Measurements from ENCODE around the gene LAPTM5. TPM values are rescaled to one million over a fixed set of nuclear protein-coding genes. Genes with fewer than 3 reads are reported as not detected.

The LAPTM5 gene
- total and polyA plus RNA-seq, 10 of the 15 experiments (the other 5 are each of a cell fraction or from before 2014, with no cell fraction given): 24.1 to 1,034 (median 687) TPM

DNA sequence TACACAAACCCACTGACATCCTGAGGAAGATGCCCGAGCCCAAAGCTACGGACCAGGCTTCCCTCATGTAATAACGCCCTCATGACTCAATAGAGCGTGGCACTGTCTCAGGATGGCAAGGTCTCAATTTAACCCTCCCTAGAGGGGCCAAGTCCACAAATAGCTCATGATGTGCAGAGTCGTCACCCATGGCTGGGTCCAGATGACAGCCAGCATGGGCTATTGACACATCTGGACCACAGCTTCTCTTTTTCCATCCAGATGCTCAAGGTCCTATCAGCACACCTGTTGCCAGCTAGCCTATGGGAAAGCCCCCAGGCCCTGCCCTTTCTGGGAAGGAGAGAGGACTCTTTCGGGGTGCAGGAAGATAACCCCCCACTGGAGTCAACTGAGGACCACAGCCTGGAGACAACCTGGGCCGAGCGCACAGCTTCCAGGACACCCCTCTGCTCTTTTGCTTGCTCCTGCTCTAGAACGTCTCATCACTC, 2.8 kb downstream of the LAPTM5 start (continued):
- TF ChIP-seq, protein P1, sequence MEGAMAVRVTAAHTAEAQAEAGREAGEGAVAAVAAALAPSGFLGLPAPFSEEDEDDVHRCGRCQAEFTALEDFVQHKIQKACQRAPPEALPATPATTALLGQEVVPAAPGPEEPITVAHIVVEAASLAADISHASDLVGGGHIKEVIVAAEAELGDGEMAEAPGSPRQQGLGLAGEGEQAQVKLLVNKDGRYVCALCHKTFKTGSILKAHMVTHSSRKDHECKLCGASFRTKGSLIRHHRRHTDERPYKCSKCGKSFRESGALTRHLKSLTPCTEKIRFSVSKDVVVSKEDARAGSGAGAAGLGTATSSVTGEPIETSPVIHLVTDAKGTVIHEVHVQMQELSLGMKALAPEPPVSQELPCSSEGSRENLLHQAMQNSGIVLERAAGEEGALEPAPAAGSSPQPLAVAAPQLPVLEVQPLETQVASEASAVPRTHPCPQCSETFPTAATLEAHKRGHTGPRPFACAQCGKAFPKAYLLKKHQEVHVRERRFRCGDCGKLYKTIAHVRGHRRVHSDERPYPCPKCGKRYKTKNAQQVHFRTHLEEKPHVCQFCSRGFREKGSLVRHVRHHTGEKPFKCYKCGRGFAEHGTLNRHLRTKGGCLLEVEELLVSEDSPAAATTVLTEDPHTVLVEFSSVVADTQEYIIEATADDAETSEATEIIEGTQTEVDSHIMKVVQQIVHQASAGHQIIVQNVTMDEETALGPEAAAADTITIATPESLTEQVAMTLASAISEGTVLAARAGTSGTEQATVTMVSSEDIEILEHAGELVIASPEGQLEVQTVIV (IDR thresholded peaks at IDR 0.05; ENCODE audit: borderline replicate concordance, partially characterized antibody): no peak
- TF ChIP-seq ATF7 (IDR thresholded peaks at IDR 0.05; ENCODE audit: low read depth) (peak; percentile 93), NFYB (IDR thresholded peaks at IDR 0.05; ENCODE audit: insufficient read depth, low read depth, low read length) (0 out of 2 replicates have a peak, but pooled peaks have one; percentile 45), NR2F1 (conservative IDR thresholded peaks at IDR 0.05) (peak; percentile 79), MTA3 (IDR thresholded peaks at IDR 0.05; ENCODE audit: borderline replicate concordance, low read length) (no peak), SUPT20H (IDR thresholded peaks at IDR 0.05; ENCODE audit: borderline replicate concordance, control insufficient read depth, low read depth, low read length) (no peak), ZNF384 (IDR thresholded peaks at IDR 0.05; ENCODE audit: borderline replicate concordance, low read depth, low read length) (no peak), CHD1 (IDR thresholded peaks at IDR 0.05; ENCODE audit: low read depth, low read length) (no peak), SREBF2 (IDR thresholded peaks at IDR 0.05; ENCODE audit: low read length) (no peak), EP300 (IDR thresholded peaks at IDR 0.05; ENCODE audit: borderline replicate concordance in 1 of 2, control insufficient read depth in 1 of 2, low read depth in 2 of 2, low read length in 2 of 2) (peak; percentile 95 to 98), KAT2A (conservative IDR thresholded peaks at IDR 0.05; ENCODE audit: control insufficient read depth, low read depth, low read length) (no peak), ZNF24 (IDR thresholded peaks at IDR 0.05) (no peak)
- TF ChIP-seq, protein P2, sequence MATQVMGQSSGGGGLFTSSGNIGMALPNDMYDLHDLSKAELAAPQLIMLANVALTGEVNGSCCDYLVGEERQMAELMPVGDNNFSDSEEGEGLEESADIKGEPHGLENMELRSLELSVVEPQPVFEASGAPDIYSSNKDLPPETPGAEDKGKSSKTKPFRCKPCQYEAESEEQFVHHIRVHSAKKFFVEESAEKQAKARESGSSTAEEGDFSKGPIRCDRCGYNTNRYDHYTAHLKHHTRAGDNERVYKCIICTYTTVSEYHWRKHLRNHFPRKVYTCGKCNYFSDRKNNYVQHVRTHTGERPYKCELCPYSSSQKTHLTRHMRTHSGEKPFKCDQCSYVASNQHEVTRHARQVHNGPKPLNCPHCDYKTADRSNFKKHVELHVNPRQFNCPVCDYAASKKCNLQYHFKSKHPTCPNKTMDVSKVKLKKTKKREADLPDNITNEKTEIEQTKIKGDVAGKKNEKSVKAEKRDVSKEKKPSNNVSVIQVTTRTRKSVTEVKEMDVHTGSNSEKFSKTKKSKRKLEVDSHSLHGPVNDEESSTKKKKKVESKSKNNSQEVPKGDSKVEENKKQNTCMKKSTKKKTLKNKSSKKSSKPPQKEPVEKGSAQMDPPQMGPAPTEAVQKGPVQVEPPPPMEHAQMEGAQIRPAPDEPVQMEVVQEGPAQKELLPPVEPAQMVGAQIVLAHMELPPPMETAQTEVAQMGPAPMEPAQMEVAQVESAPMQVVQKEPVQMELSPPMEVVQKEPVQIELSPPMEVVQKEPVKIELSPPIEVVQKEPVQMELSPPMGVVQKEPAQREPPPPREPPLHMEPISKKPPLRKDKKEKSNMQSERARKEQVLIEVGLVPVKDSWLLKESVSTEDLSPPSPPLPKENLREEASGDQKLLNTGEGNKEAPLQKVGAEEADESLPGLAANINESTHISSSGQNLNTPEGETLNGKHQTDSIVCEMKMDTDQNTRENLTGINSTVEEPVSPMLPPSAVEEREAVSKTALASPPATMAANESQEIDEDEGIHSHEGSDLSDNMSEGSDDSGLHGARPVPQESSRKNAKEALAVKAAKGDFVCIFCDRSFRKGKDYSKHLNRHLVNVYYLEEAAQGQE (IDR thresholded peaks at IDR 0.05; ENCODE audit: low read depth, low read length): no peak
- TF ChIP-seq, protein P3, sequence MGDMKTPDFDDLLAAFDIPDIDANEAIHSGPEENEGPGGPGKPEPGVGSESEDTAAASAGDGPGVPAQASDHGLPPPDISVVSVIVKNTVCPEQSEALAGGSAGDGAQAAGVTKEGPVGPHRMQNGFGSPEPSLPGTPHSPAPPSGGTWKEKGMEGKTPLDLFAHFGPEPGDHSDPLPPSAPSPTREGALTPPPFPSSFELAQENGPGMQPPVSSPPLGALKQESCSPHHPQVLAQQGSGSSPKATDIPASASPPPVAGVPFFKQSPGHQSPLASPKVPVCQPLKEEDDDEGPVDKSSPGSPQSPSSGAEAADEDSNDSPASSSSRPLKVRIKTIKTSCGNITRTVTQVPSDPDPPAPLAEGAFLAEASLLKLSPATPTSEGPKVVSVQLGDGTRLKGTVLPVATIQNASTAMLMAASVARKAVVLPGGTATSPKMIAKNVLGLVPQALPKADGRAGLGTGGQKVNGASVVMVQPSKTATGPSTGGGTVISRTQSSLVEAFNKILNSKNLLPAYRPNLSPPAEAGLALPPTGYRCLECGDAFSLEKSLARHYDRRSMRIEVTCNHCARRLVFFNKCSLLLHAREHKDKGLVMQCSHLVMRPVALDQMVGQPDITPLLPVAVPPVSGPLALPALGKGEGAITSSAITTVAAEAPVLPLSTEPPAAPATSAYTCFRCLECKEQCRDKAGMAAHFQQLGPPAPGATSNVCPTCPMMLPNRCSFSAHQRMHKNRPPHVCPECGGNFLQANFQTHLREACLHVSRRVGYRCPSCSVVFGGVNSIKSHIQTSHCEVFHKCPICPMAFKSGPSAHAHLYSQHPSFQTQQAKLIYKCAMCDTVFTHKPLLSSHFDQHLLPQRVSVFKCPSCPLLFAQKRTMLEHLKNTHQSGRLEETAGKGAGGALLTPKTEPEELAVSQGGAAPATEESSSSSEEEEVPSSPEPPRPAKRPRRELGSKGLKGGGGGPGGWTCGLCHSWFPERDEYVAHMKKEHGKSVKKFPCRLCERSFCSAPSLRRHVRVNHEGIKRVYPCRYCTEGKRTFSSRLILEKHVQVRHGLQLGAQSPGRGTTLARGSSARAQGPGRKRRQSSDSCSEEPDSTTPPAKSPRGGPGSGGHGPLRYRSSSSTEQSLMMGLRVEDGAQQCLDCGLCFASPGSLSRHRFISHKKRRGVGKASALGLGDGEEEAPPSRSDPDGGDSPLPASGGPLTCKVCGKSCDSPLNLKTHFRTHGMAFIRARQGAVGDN (IDR thresholded peaks at IDR 0.05): 0 out of 2 replicates have a peak, but pooled peaks have one; percentile 23
- TF ChIP-seq, protein P4, sequence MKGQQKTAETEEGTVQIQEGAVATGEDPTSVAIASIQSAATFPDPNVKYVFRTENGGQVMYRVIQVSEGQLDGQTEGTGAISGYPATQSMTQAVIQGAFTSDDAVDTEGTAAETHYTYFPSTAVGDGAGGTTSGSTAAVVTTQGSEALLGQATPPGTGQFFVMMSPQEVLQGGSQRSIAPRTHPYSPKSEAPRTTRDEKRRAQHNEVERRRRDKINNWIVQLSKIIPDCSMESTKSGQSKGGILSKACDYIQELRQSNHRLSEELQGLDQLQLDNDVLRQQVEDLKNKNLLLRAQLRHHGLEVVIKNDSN (IDR thresholded peaks at IDR 0.05; ENCODE audit: borderline replicate concordance, extremely low read length, insufficient read depth, low read depth, low read length): no peak
- TF ChIP-seq, protein P5, sequence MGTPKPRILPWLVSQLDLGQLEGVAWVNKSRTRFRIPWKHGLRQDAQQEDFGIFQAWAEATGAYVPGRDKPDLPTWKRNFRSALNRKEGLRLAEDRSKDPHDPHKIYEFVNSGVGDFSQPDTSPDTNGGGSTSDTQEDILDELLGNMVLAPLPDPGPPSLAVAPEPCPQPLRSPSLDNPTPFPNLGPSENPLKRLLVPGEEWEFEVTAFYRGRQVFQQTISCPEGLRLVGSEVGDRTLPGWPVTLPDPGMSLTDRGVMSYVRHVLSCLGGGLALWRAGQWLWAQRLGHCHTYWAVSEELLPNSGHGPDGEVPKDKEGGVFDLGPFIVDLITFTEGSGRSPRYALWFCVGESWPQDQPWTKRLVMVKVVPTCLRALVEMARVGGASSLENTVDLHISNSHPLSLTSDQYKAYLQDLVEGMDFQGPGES (IDR thresholded peaks at IDR 0.05): no peak

All from GM12878 (cell line).